Fibroblast of lung (primary cell): Measurements from ENCODE around the gene HMOX1. TPM values are rescaled to one million over a fixed set of nuclear protein-coding genes. Genes with fewer than 3 reads are reported as not detected.
A peak's percentile ranks its signal among the peaks of the same experiment; 100 is the strongest.

Experiments
- DNase-seq, 2 donors: peaks; one replicate each; pipeline versions ENCODE4 v3.0.0 to v3.0.0-alpha.2; 2010; ENCODE audit warnings: low read depth in 2 of 2
- H2AFZ ChIP-seq: 2 replicates; pipeline ENCODE4 v1.5.1; 2012; ENCODE audit warnings: low read length, control low read depth, inconsistent platforms
- H3K27ac ChIP-seq: 2 replicates; pipeline ENCODE4 v1.5.1; 2011; ENCODE audit warnings: low read length, control low read depth; ENCODE audit not compliant: insufficient read depth
- H3K27me3 ChIP-seq: 2 replicates; pipeline ENCODE4 v1.5.1; 2011; ENCODE audit warnings: mild to moderate bottlenecking, low read length; ENCODE audit not compliant: control insufficient read depth, insufficient read depth
- H3K36me3 ChIP-seq: 2 replicates; pipeline ENCODE4 v1.5.1; 2011; ENCODE audit warnings: low read length; ENCODE audit not compliant: control insufficient read depth, insufficient read depth
- H3K4me1 ChIP-seq: 2 replicates; pipeline ENCODE4 v1.5.1; 2011; ENCODE audit warnings: low read length; ENCODE audit not compliant: control insufficient read depth, insufficient read depth; ENCODE audit errors: extremely low read depth
- H3K4me2 ChIP-seq: 2 replicates; pipeline ENCODE4 v1.5.1; 2011; ENCODE audit warnings: low read length, control low read depth; ENCODE audit not compliant: insufficient read depth; ENCODE audit errors: extremely low read depth
- H3K4me3 ChIP-seq, 4 experiments: fragments of 200-600 bp in 1 of 4; sonication (generic) in 1 of 4; replicated peaks in 1 of 4; 2 replicates each; pipeline ENCODE4 v1.5.1; 2011 to 2016; ENCODE audit warnings: low read length in 4 of 4, low read depth in 3 of 4, mild to moderate bottlenecking in 3 of 4, control low read depth in 2 of 4, inconsistent platforms in 1 of 4, mixed read lengths in 1 of 4; ENCODE audit not compliant: insufficient read depth in 1 of 4; ENCODE audit errors: control extremely low read depth in 1 of 4
- H3K79me2 ChIP-seq: 2 replicates; pipeline ENCODE4 v1.5.1; 2012; ENCODE audit warnings: mild to moderate bottlenecking, low read length, inconsistent platforms; ENCODE audit not compliant: control insufficient read depth, insufficient read depth
- H3K9ac ChIP-seq: 2 replicates; pipeline ENCODE4 v1.5.1; 2011; ENCODE audit warnings: mild to moderate bottlenecking, low read length, control low read depth; ENCODE audit not compliant: insufficient read depth
- H3K9me3 ChIP-seq: 2 replicates; pipeline ENCODE4 v1.5.1; 2012; ENCODE audit warnings: low read depth, low read length; ENCODE audit not compliant: control insufficient read depth, insufficient read depth
- H4K20me1 ChIP-seq: 2 replicates; pipeline ENCODE4 v1.5.1; 2011; ENCODE audit warnings: low read length; ENCODE audit not compliant: control insufficient read depth, insufficient read depth; ENCODE audit errors: extremely low read depth
- CTCF ChIP-seq, 2 donors: IDR thresholded peaks in 1 of 2; conservative IDR thresholded peaks in 1 of 2; 1 replicate in 1 of 2; 2 replicates in 1 of 2; pipeline ENCODE4 v1.5.1; 2011 to 2012; ENCODE audit warnings: low read length in 2 of 2, control low read depth in 1 of 2, inconsistent platforms in 1 of 2, low read depth in 1 of 2, mild to moderate bottlenecking in 1 of 2
- EZH2 ChIP-seq: IDR thresholded peaks from 2 replicates; pipeline ENCODE4 v1.5.1; 2012; ENCODE audit warnings: low read length, control low read depth, mild to moderate bottlenecking; ENCODE audit errors: missing control alignments
- polyA plus RNA-seq, 2 donors: library from polyadenylated mRNA; depleted of rRNA in 1 of 2; stranded (reverse) in 1 of 2; unstranded in 1 of 2; fragments of >200 nt; gene quantifications; 2 replicates each; pipeline ENCODE4 v1.2.1, GENCODE V29; 2011 to 2012; ENCODE audit warnings: missing spikeins in 1 of 2
- total RNA-seq: library from RNA; depleted of rRNA; stranded (reverse); fragments of >200 nt; gene quantifications from 2 replicates; pipeline ENCODE4 v1.2.1, GENCODE V29; 2014

The HMOX1 gene
- total and polyA plus RNA-seq, 2 donors (not counting 1 experiment from before 2014, with no cell fraction given), result 58.9 to 243 TPM

GRCh38 chr22:35431483-35432227 lies 50.8 kb downstream of the HMOX1 start:
- H4K20me1 ChIP-seq, result no peaks in the 10 kb centered on the region
- H3K9me3 ChIP-seq, result no peaks in the 10 kb centered on the region
- H3K27me3 ChIP-seq, result no peaks in the 10 kb centered on the region
- H2AFZ ChIP-seq, result no peak overlapping the region
- H3K79me2 ChIP-seq, result no peaks in the 10 kb centered on the region
- no peak overlapping the region for H3K27ac ChIP-seq
- no peak overlapping the region for H3K9ac ChIP-seq
- H3K4me3 ChIP-seq, result no peak overlapping the region
- H3K4me1 ChIP-seq, result peaks cover 5% of the 10 kb centered on the region
- no peaks in the 10 kb centered on the region for H3K36me3 ChIP-seq
- no peak for TF ChIP-seq EZH2
- peak in 1 of 2 donors; percentile 20 for TF ChIP-seq CTCF (conservative IDR thresholded peaks at IDR 0.05 in 1 of 2, IDR thresholded peaks at IDR 0.05 in 1 of 2; ENCODE audit: low read depth in 1 of 2, low read length in 2 of 2)
- no peak for DNase-seq
- H3K4me2 ChIP-seq, result no peak overlapping the region

- H3K27ac ChIP-seq, result no peak overlapping the region
- no peaks in the 10 kb centered on the region for H3K27me3 ChIP-seq
- no peak overlapping the region for H3K4me2 ChIP-seq
- H3K79me2 ChIP-seq, result no peaks in the 10 kb centered on the region
- no peaks in the 10 kb centered on the region for H4K20me1 ChIP-seq
- no peak for DNase-seq
- H3K4me1 ChIP-seq, result peaks cover 2% of the 10 kb centered on the region
- no peak overlapping the region for H3K4me3 ChIP-seq
- no peak for TF ChIP-seq CTCF (conservative IDR thresholded peaks at IDR 0.05 in 1 of 2, IDR thresholded peaks at IDR 0.05 in 1 of 2; ENCODE audit: low read depth in 1 of 2, low read length in 2 of 2)
- no peak for TF ChIP-seq EZH2
- H3K36me3 ChIP-seq, result no peaks in the 10 kb centered on the region
- no peak overlapping the region for H3K9ac ChIP-seq
- no peaks in the 10 kb centered on the region for H3K9me3 ChIP-seq
- H2AFZ ChIP-seq, result no peak overlapping the region
Measured at GRCh38 chr22:35432228-35432905, 51.5 kb downstream of the HMOX1 start.

GRCh38 chr22:35434061-35434710 lies 53.3 kb downstream of the HMOX1 start:
- Histone ChIP-seq H3K36me3 (no peaks in the 10 kb centered on the region), H2AFZ (no peak overlapping the region), H3K9me3 (no peaks in the 10 kb centered on the region), H3K9ac (no peak overlapping the region), H3K4me1 (peaks cover 2% of the 10 kb centered on the region), H3K4me3 (no peak overlapping the region), H3K27ac (no peak overlapping the region), H3K27me3 (no peaks in the 10 kb centered on the region), H3K4me2 (no peak overlapping the region), H3K79me2 (no peaks in the 10 kb centered on the region), H4K20me1 (no peaks in the 10 kb centered on the region)
- TF ChIP-seq EZH2 (no peak), CTCF (conservative IDR thresholded peaks at IDR 0.05 in 1 of 2, IDR thresholded peaks at IDR 0.05 in 1 of 2; ENCODE audit: low read depth in 1 of 2, low read length in 2 of 2) (no peak)
- DNase-seq, result peak in 1 of 2 donors; percentile 53
